H1 (cell line): Measurements from ENCODE around the gene ARHGDIG. TPM values are rescaled to one million over a fixed set of nuclear protein-coding genes. Genes with fewer than 3 reads are reported as not detected.

Source experiments
- ASH2L ChIP-seq: fragments of 200-600, 300-600 bp; sonication (generic); IDR thresholded peaks from one replicate; pipeline ENCODE4 v1.7.1; 2017; ENCODE audit warnings: low read length
- SIN3A ChIP-seq, 2 experiments: IDR thresholded peaks in 1 of 2; conservative IDR thresholded peaks in 1 of 2; 2 replicates each; pipeline ENCODE4 v1.6.1; 2011 to 2012; ENCODE audit warnings: low read length in 2 of 2, improper control_type of control experiment in 1 of 2, low read depth in 1 of 2, mild to moderate bottlenecking in 1 of 2
- TCF12 ChIP-seq: IDR thresholded peaks from 2 replicates; pipeline ENCODE4 v1.6.1; 2011; ENCODE audit warnings: low read depth, mild to moderate bottlenecking, low read length
- polyA plus RNA-seq, 7 experiments: library from polyadenylated mRNA; depleted of rRNA in 3 of 7; stranded (reverse) in 5 of 7; unstranded in 2 of 7; fragments of >200 nt in 5 of 7; fragments of 200-250 nt in 2 of 7; gene quantifications; 1 replicate in 5 of 7; 2 replicates in 1 of 7; 4 replicates in 1 of 7; pipeline versions ENCODE4 v1.2.1 to v1.2.3, GENCODE V29; 2011 to 2013; ENCODE audit warnings: missing spikeins in 2 of 7, mixed read lengths in 2 of 7
- total RNA-seq: library from RNA; stranded (reverse); fragmentation: NEBNext Ultra II Directional; extraction: Animal tissue kit (Norgen Biotek cat#: 25700); gene quantifications from 2 replicates; pipeline ENCODE4 v1.2.1, GENCODE V29; 2021

The ARHGDIG gene
- total and polyA plus RNA-seq, 2 of the 8 experiments (the other 6 are each of a cell fraction or from before 2014, with no cell fraction given), result 1.2 to 2.9 TPM

DNA sequence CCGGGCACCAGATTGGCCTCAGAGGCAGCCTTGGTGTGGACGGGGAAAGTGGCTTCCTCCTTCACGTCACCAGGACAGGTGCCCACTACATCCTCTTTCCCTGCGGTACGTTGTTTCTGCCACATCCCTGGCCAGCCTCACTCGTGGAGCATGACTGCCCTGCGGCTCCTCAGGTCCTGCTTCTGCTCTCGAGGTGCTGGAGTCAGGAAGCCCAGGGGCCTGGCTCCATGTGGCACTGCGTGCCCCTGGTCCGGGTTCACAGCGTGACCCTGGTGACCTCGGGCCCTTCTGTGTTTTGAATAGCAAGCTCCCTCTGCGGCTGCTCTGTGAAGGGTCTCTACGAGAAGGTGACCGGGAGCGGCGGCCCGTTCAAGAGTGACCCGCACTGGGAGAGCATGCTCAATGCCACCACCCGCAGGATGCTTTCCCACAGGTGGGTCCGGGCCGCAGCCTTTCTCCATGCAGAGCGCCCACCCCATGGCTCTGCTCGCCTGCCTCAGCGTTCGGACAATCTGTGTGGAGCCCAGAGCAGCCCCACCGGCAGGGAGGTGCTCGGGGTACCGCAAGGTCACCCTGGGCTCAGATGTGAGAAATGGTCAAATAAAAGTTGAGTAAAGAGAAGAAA is 18.2 kb upstream of the ARHGDIG start (continued):
- TF ChIP-seq ASH2L (no peak), TCF12 (no peak), SIN3A (conservative IDR thresholded peaks at IDR 0.05 in 1 of 2, IDR thresholded peaks at IDR 0.05 in 1 of 2; ENCODE audit: low read depth in 1 of 2, low read length in 2 of 2) (no peak)
